ENCODE measurements around the gene ACBD4.

ACBD4 gene

DNA sequence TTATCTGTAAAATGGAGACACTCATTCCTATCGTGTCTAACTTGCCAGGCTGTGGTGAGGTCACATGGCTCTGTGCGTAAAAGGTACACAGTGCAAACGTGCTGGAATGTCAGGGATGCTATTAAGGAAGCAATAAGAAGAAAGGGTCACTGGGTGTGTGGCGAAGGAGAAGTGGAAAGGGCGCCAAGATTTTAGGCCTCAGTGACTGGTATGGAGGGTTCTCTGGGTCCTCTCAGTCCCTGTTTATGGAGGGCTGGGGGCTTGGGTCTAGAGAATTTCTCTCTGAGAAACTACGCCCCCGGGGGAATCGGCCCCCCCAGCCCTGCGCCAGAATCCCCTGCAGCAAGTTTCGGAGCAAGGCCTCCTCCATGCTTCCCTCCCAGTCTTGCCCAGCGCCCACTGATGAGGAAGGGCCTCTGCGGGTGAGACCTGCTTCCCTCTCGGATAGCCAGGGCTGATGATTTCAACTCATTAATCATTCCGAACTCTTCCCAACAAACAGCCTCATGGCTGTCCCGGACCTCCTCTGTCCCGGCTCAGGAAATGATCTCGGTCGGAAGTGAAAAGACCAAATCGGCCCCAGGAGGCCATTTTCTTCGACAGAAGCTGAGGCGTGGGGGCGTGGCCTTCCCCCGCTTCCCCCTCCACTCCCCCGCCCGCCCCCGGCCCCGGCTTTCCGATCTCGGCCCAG lies 11.5 kb downstream of the ACBD4 start:
- H3K27me3 Mint-ChIP-seq = no peaks in the 10 kb centered on the region
- peaks cover 29% of the 10 kb centered on the region for H3K36me3 Mint-ChIP-seq (ENCODE audit: low read depth)
- peak overlapping the region; percentile 94 for H3K4me3 Mint-ChIP-seq
- peaks cover 60% of the 10 kb centered on the region for H3K4me1 Mint-ChIP-seq (ENCODE audit: low read depth)
- no peaks in the 10 kb centered on the region for H3K9me3 Mint-ChIP-seq
- peak overlapping the region; percentile 100 for H3K27ac Mint-ChIP-seq

DNA sequence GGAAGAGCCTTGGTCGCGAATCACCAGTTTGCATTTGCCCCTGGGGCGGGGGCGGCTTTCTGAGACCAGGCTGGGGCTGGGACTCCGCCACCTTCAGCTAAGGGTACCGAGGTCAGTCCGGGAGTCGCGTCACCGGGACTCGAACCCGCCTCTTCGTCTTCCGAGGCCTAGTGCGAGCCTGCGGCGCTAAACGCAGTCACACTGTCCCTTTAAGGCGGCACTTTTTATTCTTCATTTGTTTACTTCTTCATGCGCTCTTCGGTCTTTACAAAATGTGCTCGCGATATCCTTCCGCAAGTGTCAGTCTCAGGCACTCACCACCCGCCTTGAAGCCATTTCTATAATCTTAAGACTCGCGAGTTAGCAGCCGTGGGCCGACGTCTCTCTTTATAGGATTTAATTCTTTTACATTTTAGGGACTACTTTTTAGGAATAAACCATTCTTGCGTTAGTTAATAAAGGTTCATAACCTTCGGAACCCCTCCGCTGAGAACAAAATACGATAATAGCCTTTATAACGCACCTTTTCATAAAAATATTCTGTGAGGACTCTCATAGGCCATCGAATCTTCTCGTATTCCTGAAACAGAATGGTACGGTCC lies 12.2 kb downstream of the ACBD4 start:
- H3K27ac Mint-ChIP-seq = peak overlapping the region; percentile 100
- peak overlapping the region; percentile 94 for H3K4me3 Mint-ChIP-seq
- H3K4me1 Mint-ChIP-seq (ENCODE audit: low read depth) = peaks cover 60% of the 10 kb centered on the region
- H3K36me3 Mint-ChIP-seq (ENCODE audit: low read depth) = peaks cover 29% of the 10 kb centered on the region
- H3K9me3 Mint-ChIP-seq = no peaks in the 10 kb centered on the region
- no peaks in the 10 kb centered on the region for H3K27me3 Mint-ChIP-seq

- Mint-ChIP-seq H3K27ac (peak within 1 kb of the TSS; percentile 100), H3K9me3 (no peaks in the 10 kb centered on the region), H3K36me3 (ENCODE audit: low read depth) (peaks cover 29% of the 10 kb centered on the region), H3K27me3 (no peaks in the 10 kb centered on the region), H3K4me3 (peak within 1 kb of the TSS; percentile 94), H3K4me1 (ENCODE audit: low read depth) (peaks cover 58% of the 10 kb centered on the region)
Observed at GRCh38 chr17:45148183-45149036, 12.9 kb downstream of the ACBD4 start, which contains the start of gene HEXIM1. TSS of gene HEXIM1 (plus strand) at chr17:45148475. CDS start at chr17:45149191, 716 bp downstream.

DNA sequence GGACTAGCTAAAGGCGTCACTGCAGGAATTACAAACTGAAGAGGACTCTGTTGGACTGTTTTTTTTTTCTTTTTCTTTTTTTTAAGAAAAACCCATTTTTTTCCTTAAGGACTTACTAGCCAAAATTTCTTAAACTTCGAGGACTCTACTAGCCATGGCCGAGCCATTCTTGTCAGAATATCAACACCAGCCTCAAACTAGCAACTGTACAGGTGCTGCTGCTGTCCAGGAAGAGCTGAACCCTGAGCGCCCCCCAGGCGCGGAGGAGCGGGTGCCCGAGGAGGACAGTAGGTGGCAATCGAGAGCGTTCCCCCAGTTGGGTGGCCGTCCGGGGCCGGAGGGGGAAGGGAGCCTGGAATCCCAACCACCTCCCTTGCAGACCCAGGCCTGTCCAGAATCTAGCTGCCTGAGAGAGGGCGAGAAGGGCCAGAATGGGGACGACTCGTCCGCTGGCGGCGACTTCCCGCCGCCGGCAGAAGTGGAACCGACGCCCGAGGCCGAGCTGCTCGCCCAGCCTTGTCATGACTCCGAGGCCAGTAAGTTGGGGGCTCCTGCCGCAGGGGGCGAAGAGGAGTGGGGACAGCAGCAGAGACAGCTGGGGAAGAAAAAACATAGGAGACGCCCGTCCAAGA lies 13.7 kb downstream of the ACBD4 start:
- no peaks in the 10 kb centered on the region for H3K9me3 Mint-ChIP-seq
- H3K4me3 Mint-ChIP-seq = peak overlapping the region; percentile 94
- no peaks in the 10 kb centered on the region for H3K27me3 Mint-ChIP-seq
- peak overlapping the region; percentile 100 for H3K27ac Mint-ChIP-seq
- H3K4me1 Mint-ChIP-seq (ENCODE audit: low read depth) = peaks cover 51% of the 10 kb centered on the region
- H3K36me3 Mint-ChIP-seq (ENCODE audit: low read depth) = peaks cover 29% of the 10 kb centered on the region

DNA sequence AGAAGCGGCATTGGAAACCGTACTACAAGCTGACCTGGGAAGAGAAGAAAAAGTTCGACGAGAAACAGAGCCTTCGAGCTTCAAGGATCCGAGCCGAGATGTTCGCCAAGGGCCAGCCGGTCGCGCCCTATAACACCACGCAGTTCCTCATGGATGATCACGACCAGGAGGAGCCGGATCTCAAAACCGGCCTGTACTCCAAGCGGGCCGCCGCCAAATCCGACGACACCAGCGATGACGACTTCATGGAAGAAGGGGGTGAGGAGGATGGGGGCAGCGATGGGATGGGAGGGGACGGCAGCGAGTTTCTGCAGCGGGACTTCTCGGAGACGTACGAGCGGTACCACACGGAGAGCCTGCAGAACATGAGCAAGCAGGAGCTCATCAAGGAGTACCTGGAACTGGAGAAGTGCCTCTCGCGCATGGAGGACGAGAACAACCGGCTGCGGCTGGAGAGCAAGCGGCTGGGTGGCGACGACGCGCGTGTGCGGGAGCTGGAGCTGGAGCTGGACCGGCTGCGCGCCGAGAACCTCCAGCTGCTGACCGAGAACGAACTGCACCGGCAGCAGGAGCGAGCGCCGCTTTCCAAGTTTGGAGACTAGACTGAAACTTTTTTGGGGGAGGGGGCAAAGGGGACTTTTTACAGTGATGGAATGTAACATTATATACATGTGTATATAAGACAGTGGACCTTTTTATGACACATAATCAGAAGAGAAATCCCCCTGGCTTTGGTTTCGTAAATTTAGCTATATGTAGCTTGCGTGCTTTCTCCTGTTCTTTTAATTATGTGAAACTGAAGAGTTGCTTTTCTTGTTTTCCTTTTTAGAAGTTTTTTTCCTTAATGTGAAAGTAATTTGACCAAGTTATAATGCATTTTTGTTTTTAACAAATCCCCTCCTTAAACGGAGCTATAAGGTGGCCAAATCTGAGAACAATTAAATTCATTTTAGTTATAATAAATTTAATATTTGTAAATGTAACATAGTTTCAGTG lies 14.5 kb downstream of the ACBD4 start:
- Mint-ChIP-seq H3K27me3 (no peaks in the 10 kb centered on the region), H3K27ac (peak overlapping the region; percentile 100), H3K4me1 (ENCODE audit: low read depth) (peaks cover 48% of the 10 kb centered on the region), H3K9me3 (no peaks in the 10 kb centered on the region), H3K4me3 (peak overlapping the region; percentile 94), H3K36me3 (ENCODE audit: low read depth) (peaks cover 29% of the 10 kb centered on the region)

DNA sequence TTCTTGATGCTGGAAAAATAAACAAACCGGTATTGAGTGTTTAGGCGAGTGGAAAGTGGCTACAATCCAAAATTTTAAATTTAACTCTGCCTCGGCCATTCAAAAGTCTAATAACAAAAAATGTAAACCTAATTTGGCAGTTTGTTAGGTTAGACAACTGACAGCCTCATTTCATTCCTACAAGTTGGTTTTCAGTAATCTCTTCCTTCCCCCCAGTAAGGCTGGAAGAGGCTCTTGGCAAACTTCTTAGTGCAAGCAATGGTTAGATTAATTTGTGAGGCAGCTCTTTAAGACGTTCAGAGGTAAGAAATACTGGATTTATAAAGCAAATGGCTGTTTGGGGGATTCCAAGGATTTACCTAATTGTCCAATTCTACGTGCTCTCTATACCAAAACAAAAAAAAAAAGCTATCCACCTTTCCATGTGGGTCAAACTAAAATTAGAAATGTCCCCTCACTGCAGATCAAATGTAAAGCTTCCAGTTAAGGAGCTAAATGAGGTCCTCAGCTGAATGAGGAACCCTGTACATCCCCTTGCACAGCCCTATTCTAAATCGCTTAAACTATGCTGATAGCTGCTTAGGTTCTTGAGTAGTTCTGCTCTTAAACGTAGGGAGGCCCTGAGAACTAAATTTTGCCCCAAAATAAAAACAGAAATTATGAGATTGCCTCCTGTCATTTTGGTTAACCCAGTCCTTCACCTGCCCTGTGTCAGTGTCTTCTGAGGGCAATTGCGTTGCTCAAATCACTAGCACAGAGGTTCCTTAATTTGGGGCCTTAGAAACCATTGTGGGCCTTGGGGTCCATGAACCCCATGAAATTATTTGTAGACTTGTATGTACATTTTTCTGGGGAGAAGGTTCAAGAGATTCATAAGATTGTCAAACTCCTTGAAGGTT lies 15.7 kb downstream of the ACBD4 start:
- Mint-ChIP-seq H3K4me1 (ENCODE audit: low read depth) (peaks cover 48% of the 10 kb centered on the region), H3K27ac (peak overlapping the region; percentile 56), H3K27me3 (no peaks in the 10 kb centered on the region), H3K4me3 (peak overlapping the region; percentile 94), H3K36me3 (ENCODE audit: low read depth) (peaks cover 29% of the 10 kb centered on the region), H3K9me3 (no peaks in the 10 kb centered on the region)

- Mint-ChIP-seq H3K9me3 (no peaks in the 10 kb centered on the region), H3K36me3 (ENCODE audit: low read depth) (peaks cover 30% of the 10 kb centered on the region), H3K4me3 (no peak overlapping the region), H3K4me1 (ENCODE audit: low read depth) (peaks cover 59% of the 10 kb centered on the region), H3K27me3 (no peaks in the 10 kb centered on the region), H3K27ac (no peak overlapping the region)
Observed at GRCh38 chr17:45155029-45155428, 19.5 kb downstream of the ACBD4 start.

DNA sequence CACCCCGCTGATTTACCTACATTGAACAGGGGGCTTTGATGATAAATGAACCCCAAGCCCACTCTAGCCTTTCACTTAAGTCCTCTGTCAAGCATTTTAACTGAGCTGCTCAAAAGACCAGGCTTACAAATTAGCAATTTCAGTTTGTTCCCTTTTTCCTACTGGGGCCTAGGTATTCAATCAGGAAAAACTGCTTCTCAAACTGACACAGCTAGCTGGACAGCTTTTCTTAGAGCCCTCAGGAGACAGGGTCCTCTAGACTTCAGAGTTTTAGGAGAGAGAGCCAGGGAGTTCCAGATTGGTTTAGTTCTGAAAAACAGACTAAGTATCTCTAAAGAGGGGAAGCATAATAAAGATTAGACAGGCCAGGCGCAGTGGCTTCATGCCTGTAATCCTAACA lies 20.0 kb downstream of the ACBD4 start:
- Mint-ChIP-seq H3K4me1 (ENCODE audit: low read depth) (peaks cover 60% of the 10 kb centered on the region), H3K27ac (no peak overlapping the region)

GRCh38 chr17:45156242-45156641 lies 20.8 kb downstream of the ACBD4 start:
- H3K4me3 Mint-ChIP-seq = no peak overlapping the region
- H3K4me1 Mint-ChIP-seq (ENCODE audit: low read depth) = peaks cover 55% of the 10 kb centered on the region
- H3K27ac Mint-ChIP-seq = peak overlapping the region; percentile 7
- no peaks in the 10 kb centered on the region for H3K27me3 Mint-ChIP-seq
- peaks cover 27% of the 10 kb centered on the region for H3K36me3 Mint-ChIP-seq (ENCODE audit: low read depth)
- no peaks in the 10 kb centered on the region for H3K9me3 Mint-ChIP-seq

More for the DNA sequence above, 20.0 kb downstream of the ACBD4 start:
- no peak overlapping the region for H3K4me3 Mint-ChIP-seq
- H3K36me3 Mint-ChIP-seq (ENCODE audit: low read depth) = peaks cover 30% of the 10 kb centered on the region
- H3K27me3 Mint-ChIP-seq = no peaks in the 10 kb centered on the region
- no peaks in the 10 kb centered on the region for H3K9me3 Mint-ChIP-seq

DNA sequence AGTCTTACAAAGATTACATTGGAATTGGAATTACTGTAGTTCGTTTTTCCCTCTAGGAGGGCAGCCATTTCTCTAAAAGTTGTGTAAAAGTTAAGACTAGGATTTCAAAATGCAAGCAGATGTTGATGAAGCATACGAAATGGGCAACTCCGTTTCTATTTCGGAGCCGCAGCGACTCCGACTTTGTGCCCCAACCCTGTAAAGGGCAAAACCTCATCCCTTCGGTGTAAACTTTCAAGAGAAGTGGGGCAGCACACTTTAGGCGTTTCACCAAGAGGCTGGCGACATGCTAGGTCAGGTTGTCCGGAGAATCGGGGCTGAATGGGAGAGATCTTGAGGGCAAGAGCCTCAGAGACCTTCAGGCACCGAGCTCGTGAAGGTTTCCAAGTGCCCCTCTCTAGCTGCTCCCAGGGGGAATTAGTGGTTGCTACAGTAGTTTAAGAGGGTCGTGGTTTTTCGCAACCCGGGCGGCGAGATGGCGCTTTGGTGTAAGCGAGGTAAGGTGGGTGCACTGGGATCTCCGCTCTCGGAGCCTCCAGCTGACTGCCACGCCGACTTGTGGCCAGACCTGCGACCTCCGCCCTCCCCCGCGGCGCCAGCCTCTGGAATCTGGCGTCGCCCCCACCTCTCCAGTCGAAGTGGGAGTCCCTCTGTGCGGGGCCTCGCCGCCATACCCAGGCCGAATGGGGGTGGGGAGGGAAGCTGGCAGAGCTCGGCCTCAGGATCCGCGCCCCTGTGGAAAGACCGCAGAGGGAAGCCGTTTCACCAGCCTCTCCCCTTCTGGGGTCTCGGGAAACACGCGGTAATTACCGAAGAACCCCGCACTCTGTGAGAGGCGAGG lies 25.2 kb downstream of the ACBD4 start:
- Mint-ChIP-seq H3K4me3 (peak overlapping the region; percentile 100), H3K27ac (peak overlapping the region; percentile 99), H3K4me1 (ENCODE audit: low read depth) (peaks cover 56% of the 10 kb centered on the region), H3K9me3 (no peaks in the 10 kb centered on the region), H3K27me3 (no peaks in the 10 kb centered on the region), H3K36me3 (ENCODE audit: low read depth) (peaks cover 26% of the 10 kb centered on the region)

GRCh38 chr17:45161288-45162024 lies 26.0 kb downstream of the ACBD4 start, which contains the start of gene HEXIM2:
TSS of gene HEXIM2 (plus strand) at chr17:45161875. CDS start at chr17:45162794, 919 bp downstream.
- peak within 1 kb of the TSS; percentile 100 for H3K4me3 Mint-ChIP-seq

More at GRCh38 chr17:45161288-45162024, 26.0 kb downstream of the ACBD4 start, which contains the start of gene HEXIM2:
- H3K4me1 Mint-ChIP-seq (ENCODE audit: low read depth) = peaks cover 49% of the 10 kb centered on the region
- H3K9me3 Mint-ChIP-seq = no peaks in the 10 kb centered on the region
- no peaks in the 10 kb centered on the region for H3K27me3 Mint-ChIP-seq
- peaks cover 26% of the 10 kb centered on the region for H3K36me3 Mint-ChIP-seq (ENCODE audit: low read depth)
- H3K27ac Mint-ChIP-seq = peak within 1 kb of the TSS; percentile 99

Measured in stimulated activated naive CD8-positive, alpha-beta T cell treated with anti-CD3 and anti-CD28 coated beads, Interleukin-15, Interleukin-2, amounts not matched to agents 100 ng/mL and 50 ng/mL, for 24 hours (primary cell).